ENCODE results near the gene GOLGA6L1.
"Not testable (repeated sequence)": the region's sequence is repeated elsewhere in the genome, so short reads cannot be mapped to it uniquely, and the experiment has no call there.

GRCh38 chr15:23132787-23133186, 3.8 kb downstream of the GOLGA6L1 start:
- TF ChIP-seq CTCF, POLR2A, POLR2AphosphoS5 (IDR thresholded peaks at IDR 0.05): not testable (repeated sequence)
